Renal pelvis (tissue), 12 donors: ENCODE data around the gene FAM118B. TPM values are rescaled to one million over a fixed set of nuclear protein-coding genes. Genes with fewer than 3 reads are reported as not detected.
A peak's percentile ranks its signal among the peaks of the same experiment; 100 is the strongest.

Experiments
- DNase-seq: peaks from one replicate; pipeline ENCODE4 v3.0.0-alpha.2; 2013
- long read RNA-seq, 16 experiments: transcript quantifications; one replicate each; lab custom pipeline, GENCODE V29; 2026
- polyA plus RNA-seq, 3 donors: library from polyadenylated mRNA; unstranded; fragments of 120-200 nt; gene quantifications; one replicate each; pipeline ENCODE4 v1.2.1, GENCODE V29; 2013; ENCODE audit not compliant: insufficient read length in 3 of 3

FAM118B gene
- polyA plus RNA-seq = 10 to 100 TPM; 25.3 to 30.6 (median 27.3) TPM
- long read RNA-seq, donor 1, partial matches to known transcripts = 130 of 160 reads
- long read RNA-seq, donor 1, other reads (novel, unspliced or antisense) = 24 of 160 reads
- long read RNA-seq, donor 2, partial matches to known transcripts = 98 of 117 reads
- long read RNA-seq, donor 2, other reads (novel, unspliced or antisense) = 15 of 117 reads
- long read RNA-seq, donor 3, transcript FAM118B-209 (9 exons, 2,402 nt) = major isoform, 5 of 61 reads
- long read RNA-seq, donor 3, partial matches to known transcripts = 56 of 61 reads
- long read RNA-seq, donor 3, other reads (novel, unspliced or antisense) = 0 of 61 reads
- long read RNA-seq, donor 4, transcript FAM118B-209 (9 exons, 2,402 nt) = major isoform, 5 of 45 reads
- long read RNA-seq, donor 4, partial matches to known transcripts = 27 of 45 reads
- long read RNA-seq, donor 4, other reads (novel, unspliced or antisense) = 13 of 45 reads
- long read RNA-seq, donor 5, partial matches to known transcripts = 0 of 3 reads
- long read RNA-seq, donor 5, other reads (novel, unspliced or antisense) = 0 of 3 reads
- long read RNA-seq, donor 6, partial matches to known transcripts = 164 of 181 reads
- long read RNA-seq, donor 6, other reads (novel, unspliced or antisense) = 12 of 181 reads
- long read RNA-seq, donor 7, transcript FAM118B-209 (9 exons, 2,402 nt) = major isoform, 7 of 78 reads
- long read RNA-seq, donor 7, partial matches to known transcripts = 53 of 78 reads
- long read RNA-seq, donor 7, other reads (novel, unspliced or antisense) = 15 of 78 reads
- long read RNA-seq, donor 8, partial matches to known transcripts = 15 of 41 reads
- long read RNA-seq, donor 8, other reads (novel, unspliced or antisense) = 19 of 41 reads
- long read RNA-seq, donor 9, transcript FAM118B-209 (9 exons, 2,402 nt) = major isoform, 6 of 63 reads
- long read RNA-seq, donor 9, partial matches to known transcripts = 30 of 63 reads
- long read RNA-seq, donor 9, other reads (novel, unspliced or antisense) = 26 of 63 reads
- long read RNA-seq, donor 10, partial matches to known transcripts = 35 of 48 reads
- long read RNA-seq, donor 10, other reads (novel, unspliced or antisense) = 13 of 48 reads
- long read RNA-seq, donor 11, partial matches to known transcripts = 16 of 27 reads
- long read RNA-seq, donor 11, other reads (novel, unspliced or antisense) = 8 of 27 reads
- long read RNA-seq, donor 12, transcript FAM118B-209 (9 exons, 2,402 nt) = major isoform, 6 of 80 reads
- long read RNA-seq, donor 12, partial matches to known transcripts = 26 of 80 reads
- long read RNA-seq, donor 12, other reads (novel, unspliced or antisense) = 48 of 80 reads
- long read RNA-seq, donor 13, partial matches to known transcripts = 12 of 13 reads
- long read RNA-seq, donor 13, other reads (novel, unspliced or antisense) = 0 of 13 reads
- long read RNA-seq, donor 14 = 0 reads
- long read RNA-seq, donor 15, transcript FAM118B-209 (9 exons, 2,402 nt) = major isoform, 7 of 101 reads
- long read RNA-seq, donor 15, partial matches to known transcripts = 72 of 101 reads
- long read RNA-seq, donor 15, other reads (novel, unspliced or antisense) = 22 of 101 reads
- long read RNA-seq, donor 16, partial matches to known transcripts = 33 of 60 reads
- long read RNA-seq, donor 16, other reads (novel, unspliced or antisense) = 23 of 60 reads

DNA sequence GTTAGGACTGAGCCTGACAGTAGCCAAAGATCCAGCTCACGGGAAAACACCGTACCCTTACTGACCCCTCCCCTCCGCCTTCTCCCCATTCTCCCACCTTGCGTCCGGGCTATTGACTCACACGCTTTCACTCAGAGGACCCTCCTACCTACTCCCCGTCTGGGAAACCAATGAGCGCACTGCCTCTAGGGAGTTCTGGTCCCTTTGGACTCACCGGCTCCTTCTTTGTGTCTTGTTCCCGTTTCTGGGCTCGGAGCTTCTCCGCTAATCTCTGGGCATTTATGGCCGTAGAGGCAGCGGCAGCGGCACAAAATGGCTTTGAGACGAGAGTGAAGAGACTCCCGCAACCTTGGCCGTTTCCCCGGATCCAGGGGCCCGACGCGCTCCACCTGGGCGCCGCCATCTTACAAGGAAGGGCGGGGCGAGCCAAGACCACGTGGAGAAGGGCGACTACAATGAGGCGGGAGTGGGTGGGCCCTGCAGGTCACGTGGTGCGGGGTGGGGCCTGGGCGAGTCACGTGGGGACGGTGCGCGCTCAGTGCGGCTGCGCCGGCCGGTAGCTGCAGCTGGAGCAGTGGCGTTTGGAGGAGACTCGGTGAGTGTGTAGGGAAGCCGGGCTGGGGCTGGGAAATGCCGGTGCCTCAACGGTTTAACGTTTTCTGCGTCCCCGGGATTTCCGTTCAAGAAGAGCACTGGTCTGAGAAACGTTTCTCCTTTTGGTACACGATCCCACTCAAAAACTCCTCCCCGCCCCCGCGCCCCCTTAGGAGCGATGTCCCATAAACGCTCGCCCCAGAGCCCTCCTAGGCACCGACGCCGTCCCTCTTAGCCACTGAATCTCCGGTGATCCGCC lies at the start of gene FAM118B, which contains the start of gene RPUSD4:
Gene FAM118B (plus strand): TSS at position 547 of the 853 bp plus-strand sequence. CDS start 23,220 bp downstream, outside the sequence.
Gene RPUSD4 (minus strand): TSS at position 415 of the 853 bp plus-strand sequence. CDS start 12 bp downstream, at position 403.
- peak; percentile 96 for DNase-seq

DNA sequence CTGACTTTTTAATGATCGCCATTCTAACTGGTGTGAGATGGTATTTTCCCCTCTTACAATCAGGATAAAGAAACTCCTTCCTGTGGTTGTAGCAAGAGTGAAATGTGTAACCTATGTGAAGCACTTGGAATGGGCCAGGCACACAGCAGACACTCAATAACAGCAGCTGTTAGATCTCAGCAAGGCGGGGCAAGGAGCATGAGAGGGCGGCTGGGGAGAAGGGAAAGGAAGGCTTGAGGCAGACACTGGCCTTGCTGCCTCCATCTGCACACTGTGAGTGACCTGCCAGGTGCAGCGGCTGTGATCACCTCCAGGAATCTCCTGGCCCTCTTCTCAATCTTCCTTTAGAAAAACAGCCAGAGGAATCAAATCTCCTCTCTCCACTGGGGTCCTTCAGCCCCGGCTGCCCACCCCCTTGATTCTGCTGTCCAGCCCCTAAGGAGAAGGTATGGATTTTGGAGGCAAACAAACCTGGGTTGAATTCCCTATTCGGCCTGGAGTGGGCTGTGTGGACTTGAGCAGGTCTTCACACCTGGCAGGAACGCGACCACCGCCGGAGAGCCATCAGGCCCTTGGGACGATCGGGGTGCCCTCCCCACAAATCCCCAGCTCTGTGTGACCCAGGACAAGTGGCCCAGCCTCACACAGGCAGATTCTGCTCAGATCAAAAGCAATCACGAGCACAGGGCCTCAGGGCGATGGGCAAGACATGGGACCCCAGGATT lies 49.1 kb upstream of the FAM118B start:
- no peak for DNase-seq

DNA sequence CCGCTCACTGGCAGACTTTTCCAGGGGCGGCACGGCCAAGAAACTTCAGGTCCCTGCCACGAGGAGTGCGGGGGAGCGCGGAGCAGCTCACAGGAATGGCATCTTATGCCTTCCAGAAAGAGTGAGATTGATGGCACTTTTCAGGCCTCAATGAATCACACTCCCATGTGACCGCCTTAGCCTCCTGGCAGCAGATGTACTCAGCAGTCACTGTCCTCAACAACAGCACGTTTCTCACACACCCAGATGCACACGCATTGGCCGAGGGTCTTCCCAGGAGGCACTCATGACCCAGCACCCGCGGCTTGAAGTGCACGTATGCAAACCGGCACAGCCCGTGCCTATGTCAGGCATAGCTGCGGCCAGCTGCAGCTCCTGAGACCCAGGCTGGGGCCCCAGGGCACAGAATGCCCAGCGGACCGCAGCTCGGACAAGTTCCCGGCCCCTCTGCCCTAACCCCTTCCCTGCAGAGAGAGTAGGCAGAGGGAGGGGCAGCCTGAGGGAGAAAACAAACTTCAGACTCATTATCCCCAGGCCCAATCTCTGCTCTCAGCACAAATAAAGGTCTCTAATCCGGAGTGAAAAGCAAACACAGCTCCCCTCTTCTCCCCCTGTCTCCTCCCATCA lies 48.4 kb upstream of the FAM118B start:
- DNase-seq = peak; percentile 90

DNA sequence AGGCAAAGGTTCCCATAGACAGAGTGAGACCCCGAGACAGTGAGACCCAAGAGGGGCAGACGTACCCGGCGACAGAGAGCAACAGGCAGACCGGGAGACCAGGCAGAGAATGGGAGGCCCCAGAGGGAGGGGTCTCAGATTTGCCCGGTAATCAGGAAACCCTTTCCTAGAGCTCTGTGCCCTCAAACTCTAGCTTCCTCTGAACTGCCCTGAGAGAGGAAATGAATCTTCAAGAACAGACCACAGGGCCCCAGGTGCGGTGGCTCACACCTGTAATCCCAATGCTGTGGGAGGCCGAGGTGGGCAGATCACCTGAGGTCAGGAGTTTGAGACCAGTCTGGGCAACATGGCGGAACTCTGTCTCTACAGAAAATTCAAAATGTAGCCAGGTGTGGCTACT lies 47.8 kb upstream of the FAM118B start:
- no peak for DNase-seq

DNA sequence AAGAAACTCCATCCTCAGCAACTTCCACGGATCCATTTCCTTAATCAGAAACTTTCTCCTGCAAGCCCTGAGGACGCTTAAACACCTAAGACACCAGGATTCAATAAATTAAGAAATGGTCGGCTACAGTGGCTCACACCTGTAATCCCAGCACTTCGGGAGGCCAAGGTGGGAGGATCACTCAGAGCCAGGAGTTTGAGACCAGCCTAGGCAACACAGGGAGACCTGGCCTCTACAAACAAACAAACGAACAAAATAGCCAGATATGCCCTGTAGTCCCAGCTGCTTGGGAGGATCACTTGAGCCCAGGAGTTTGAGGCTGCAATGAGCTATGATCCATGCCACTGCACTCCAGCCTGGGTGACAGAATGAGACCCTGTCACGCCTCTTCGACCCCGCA lies 46.8 kb upstream of the FAM118B start:
- DNase-seq = no peak

DNA sequence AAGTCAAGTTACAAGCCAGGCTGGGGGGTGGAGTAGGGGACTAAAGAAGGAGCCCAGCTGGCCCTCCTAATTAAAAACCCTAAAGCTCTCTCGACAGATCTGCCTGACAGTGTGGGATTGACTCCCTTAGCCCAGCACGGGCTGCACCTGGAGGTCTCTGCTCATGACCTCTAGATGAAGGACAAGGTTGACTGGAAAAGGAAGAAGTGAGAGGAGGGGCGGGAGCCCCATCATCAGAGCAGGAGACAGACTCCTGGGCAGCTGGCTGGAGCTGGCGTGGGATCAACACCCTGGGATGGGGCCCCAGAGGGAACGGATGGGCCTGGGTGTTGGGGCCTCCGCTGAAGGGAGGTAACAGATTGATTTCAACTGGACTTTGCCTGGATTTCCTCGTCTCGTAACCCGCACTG lies 46.3 kb upstream of the FAM118B start:
- no peak for DNase-seq

DNA sequence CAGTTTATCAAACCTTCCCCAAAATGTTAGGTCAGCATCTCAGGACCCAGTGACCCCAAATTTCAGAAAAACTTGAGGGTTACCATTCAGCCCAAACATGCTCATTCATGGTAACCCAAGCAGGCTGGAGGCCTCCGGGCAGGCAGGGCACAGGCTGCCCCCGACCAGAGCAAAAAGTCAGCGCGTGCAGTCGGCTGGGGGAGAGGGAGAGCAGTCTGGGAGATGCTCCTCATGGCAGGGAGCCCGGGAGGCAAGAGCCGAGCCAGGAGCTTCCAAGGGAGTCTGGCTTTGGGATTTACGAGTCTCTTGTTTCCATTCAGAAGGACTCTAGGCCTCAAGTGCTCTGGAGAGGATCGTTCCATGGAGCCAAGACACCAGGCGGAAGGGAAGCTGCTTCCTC lies 45.8 kb upstream of the FAM118B start:
- DNase-seq = no peak

DNA sequence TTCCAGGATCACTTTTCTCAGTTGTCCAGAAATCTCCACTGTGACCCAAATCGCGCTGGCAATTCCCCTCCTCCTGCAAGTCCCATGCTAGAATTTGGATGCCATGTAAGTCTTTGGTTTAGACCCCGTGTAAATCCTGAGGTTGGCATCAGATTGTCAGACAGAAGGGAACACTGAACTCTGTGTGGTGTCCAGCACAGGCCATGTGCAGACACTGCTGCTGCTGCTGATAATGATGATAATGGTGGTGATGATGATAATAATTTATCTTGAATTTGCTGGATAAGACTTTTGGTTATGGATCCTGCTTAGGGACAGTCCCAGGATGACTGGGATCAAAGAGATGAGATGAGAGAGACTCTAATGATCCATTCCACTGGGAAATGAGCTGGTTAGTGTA lies 45.2 kb upstream of the FAM118B start:
- DNase-seq = no peak

DNA sequence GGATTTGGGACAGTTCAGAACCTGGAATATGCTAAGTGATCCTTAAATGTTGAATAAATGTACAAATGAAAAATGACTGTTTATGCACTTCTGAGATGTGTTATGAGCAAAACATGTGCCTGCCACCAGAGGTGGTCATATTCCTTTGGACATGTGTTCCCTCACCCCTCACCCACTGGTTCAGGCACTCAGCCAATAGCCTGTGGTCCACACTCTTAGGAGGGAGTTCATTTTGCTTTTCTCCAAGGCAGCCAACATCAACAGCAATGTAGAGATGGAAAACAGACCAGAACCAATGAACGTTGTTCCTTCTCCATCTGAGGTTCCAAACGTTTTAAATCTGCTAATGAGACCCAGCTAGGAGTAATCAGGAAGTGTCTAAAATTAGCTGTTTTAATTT lies 44.1 kb upstream of the FAM118B start:
- DNase-seq = no peak

DNA sequence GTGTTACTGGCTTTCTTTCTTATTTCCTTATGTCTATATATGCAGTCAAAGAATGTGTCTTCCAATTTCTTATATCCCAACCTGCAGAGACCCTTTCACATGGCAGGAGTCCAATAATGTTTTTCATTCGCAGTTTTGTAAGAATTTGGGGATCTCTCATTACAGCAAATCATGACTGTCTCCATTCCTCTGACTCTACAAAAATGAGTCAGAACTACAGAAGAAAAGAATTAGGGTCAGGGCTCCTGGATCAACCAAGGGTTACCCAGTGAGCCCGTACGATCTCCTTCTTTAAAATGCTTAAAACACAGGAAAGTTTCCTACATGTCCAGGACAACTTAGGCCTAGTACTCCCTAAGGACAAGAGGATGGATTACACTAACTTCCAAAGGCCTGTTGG lies 42.3 kb upstream of the FAM118B start:
- DNase-seq = no peak

DNA sequence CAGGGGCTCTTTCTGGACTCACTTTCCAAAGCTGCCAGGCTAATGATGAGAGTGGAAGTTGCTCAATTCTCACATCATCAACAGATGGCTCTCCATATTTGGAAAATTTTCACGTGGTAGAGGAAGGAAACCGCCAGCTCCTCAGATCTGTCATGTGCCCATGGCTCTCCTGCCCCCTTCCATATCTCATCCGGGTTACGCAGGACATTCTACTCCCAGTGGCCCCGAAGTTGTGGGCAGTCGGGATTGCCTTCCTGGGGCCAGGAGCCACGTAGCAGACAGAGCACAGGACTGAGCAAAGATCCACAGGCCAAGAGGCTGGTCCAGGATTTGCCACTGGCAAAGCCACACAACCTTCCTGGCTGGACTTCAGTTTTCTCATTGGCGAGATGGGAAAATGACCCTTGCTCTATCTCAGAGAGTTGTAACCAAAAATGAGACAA lies 39.0 kb upstream of the FAM118B start:
- no peak for DNase-seq

DNA sequence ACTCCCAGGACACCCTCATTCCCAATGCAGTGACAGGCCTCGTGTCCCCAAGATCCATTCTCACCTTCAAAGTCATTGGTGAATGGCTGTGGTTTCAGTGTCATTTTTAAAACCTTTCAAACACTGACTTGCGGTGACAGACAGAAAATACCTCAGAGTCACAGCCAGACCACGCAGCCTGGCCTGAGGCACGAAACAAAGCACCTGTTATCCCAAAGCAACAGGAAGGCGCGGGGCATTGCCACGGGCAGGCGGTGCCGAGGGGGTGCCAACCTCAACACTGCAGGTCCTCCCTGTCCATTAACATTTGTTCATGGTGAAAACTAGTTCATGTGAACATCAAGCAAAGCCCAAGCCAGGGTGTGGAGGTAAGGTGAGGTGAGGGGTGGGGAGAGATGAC lies 38.3 kb upstream of the FAM118B start:
- DNase-seq = no peak

DNA sequence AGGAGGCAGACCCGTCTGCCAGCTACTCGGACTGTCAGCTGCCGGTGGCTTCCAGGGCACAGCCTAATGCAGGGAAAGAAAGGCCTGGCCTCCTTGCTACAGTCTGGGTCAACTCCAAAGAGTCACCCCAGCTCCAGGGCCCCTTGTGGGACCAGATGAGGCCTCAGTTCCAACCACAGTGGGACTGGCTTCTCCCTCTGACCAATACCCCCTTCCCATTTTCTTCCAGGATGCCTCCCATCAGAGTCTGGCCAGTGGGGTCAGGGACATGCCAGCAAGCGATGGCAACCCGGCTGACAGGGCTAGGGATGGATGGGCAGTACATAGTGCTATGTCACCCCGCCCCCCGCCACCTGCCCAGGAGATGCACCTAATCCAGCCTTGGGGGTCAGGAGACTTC lies 36.8 kb upstream of the FAM118B start:
- DNase-seq = no peak

DNA sequence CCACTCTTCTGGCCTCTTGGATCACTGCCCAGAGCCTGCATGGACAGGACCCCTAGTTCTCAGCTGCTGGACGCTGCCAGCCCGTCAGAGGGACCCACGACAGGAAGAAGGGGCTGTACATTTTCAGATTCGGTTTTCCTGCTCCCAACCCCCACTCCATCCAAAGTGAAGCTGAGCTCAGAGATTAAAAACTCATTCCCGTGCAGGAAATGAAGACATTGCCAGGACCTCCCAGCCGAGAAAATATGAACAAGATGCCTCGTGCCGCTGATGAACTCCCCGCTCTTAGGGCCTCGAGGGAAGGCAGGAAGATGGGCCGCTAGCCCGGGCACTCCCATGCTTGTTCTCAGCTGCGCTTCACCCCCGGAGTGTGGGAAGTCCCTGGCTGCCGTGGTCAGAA lies 36.2 kb upstream of the FAM118B start:
- DNase-seq = no peak

DNA sequence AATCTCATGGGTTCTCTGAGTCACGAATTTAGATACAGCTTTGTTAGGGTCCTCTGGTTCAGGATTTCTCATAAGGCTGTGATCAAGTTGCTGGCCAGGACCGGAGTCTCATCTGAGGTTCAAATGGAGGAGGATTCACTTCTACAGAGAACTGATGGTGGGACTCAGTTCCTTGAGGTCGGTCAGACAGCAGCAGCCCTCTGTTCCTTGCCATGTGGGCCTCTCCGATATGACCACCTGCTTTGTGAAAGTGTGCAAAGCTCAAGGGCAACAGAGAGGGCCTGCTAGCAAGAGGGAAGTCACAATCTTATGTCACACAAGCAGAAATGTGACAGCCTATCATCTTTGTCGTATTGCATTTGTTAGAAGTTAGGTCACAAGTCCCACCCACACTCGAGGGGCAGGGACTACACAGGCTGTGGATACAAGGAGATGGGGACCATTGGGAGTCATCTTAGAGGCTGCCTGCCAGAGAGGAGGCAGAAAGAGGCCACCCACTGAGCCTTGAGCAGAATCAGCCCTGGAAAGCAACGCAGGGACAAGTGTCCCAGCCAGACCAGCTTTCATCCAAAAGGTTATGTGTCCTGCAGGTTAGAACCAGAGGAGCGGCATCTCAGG lies 34.6 kb upstream of the FAM118B start:
- DNase-seq = no peak

DNA sequence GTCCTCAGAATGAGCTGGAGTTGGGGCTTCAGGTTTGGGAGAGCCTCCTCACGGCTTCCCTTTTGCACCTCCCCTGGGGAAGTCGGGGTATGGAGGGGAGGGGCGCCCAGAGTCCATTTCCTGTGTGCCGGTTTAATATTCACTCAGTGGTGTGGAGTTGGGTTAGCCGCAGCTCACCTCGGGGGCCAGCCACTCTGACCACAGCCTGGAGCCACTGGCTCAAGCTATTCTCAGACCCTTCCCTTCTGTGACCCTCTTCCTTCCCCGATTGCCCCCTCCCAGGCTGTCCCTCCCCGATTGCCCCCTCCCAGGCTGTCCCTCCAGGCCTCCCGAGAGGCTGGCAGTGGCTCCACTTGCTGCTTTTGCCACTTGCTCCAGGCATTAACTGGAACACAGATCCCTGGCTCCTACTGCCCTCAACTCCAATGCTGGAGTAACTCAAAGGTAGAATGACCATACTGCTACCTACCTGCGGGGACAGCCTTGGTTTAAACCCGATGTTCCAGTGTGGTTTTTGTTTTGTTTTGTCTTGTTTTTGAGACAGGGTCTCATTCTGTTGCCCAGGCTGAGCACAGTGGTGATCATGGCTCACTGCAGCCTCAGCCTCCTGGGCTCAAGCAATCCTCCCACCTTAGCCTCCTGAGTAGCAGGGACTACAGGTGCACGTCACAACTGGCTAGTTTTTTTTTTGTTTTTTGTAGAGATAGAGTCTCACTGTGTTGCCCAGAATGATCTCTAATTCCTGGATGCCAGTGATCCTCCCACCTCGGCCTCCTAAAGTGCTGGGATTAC lies 29.4 kb upstream of the FAM118B start:
- DNase-seq = no peak

DNA sequence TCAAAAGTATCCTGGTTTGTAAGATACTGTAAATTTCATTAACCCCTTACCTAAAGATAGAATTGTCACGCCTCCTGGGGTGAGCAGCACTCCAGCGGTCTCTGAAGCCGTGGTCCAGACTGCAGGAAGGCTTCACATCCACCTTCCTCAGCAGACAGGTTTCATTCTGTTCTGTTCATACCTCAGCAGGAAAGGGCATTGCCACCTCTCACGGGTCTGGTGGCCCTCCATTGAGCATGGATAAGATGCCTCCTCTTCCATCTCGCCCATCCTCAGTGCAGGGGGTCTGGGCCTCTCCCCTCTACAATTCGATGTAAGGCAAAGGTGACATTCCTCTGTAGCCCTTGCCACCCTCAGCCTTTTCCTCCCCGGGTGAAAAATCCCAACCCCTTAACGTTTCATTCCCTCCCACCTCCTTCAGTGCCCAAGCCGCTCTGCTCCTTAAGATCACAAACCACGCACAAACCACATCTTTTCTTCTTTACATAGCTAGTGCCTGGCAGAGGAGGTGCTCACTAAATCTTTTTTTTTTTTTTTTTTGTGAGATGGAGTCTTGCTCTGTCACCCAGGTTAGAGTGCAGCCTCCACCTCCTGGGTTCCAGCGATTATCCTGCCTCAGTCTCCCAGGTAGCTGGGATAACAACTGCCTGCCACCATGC lies 28.7 kb upstream of the FAM118B start:
- DNase-seq = no peak
